HepG2 (cell line): ENCODE measurements around the gene DAD1. TPM values are rescaled to one million over a fixed set of nuclear protein-coding genes. Genes with fewer than 3 reads are reported as not detected.
A peak's percentile ranks its signal among the peaks of the same experiment; 100 is the strongest.

Source experiments
- ARNT2 ChIP-seq: sonication (generic); formaldehyde crosslinking; IDR thresholded peaks from 2 replicates; pipeline ENCODE4 v1.8.0; 2022; ENCODE audit warnings: mild to moderate bottlenecking, low read depth, missing genetic modification reagents, moderate library complexity
- ATF7 ChIP-seq, 2 experiments: fragments of 450-650 bp in 1 of 2; sonication (generic) in 1 of 2; formaldehyde crosslinking in 1 of 2; IDR thresholded peaks; 2 replicates each; pipeline versions ENCODE4 v1.4.0 to v1.6.1; 2016 to 2020; ENCODE audit warnings: antibody characterized with exemption in 1 of 2, mild to moderate bottlenecking in 1 of 2, missing genetic modification reagents in 1 of 2
- BCL6 ChIP-seq: IDR thresholded peaks from 2 replicates; pipeline ENCODE4 v1.6.1; 2016; ENCODE audit warnings: missing genetic modification reagents, missing compliant biosample characterization
- FOXJ3 ChIP-seq: sonication (generic); formaldehyde crosslinking; IDR thresholded peaks from 2 replicates; pipeline ENCODE4 v1.4.0; 2020; ENCODE audit warnings: missing genetic modification reagents, mild to moderate bottlenecking, borderline replicate concordance
- MIER2 ChIP-seq: IDR thresholded peaks from 2 replicates; pipeline ENCODE4 v1.6.1; 2016; ENCODE audit warnings: missing biosample characterization, missing genetic modification reagents
- NAIF1 ChIP-seq: sonication (generic); formaldehyde crosslinking; IDR thresholded peaks from 2 replicates; pipeline ENCODE4 v1.5.0; 2020; ENCODE audit warnings: mild to moderate bottlenecking, missing genetic modification reagents, borderline replicate concordance
- RAD51 ChIP-seq: fragments of 450-650 bp; IDR thresholded peaks from 2 replicates; pipeline ENCODE4 v1.6.1; 2016; ENCODE audit warnings: borderline replicate concordance
- SNAPC2 ChIP-seq: sonication (generic); formaldehyde crosslinking; IDR thresholded peaks from 2 replicates; pipeline ENCODE4 v1.8.1; 2022; ENCODE audit warnings: mild to moderate bottlenecking, missing genetic modification reagents
- SRSF4 ChIP-seq: fragments of 200-400 bp; formaldehyde crosslinking; IDR thresholded peaks from one replicate; pipeline ENCODE4 v1.6.1; 2018; ENCODE audit warnings: mild to moderate bottlenecking, low read depth, low read length, moderate library complexity; ENCODE audit not compliant: poor library complexity, severe bottlenecking
- SRSF9 ChIP-seq: fragments of 200-400 bp; formaldehyde crosslinking; IDR thresholded peaks from 2 replicates; pipeline ENCODE4 v1.6.1; 2018; ENCODE audit warnings: borderline replicate concordance, mild to moderate bottlenecking, low read depth, low read length; ENCODE audit not compliant: insufficient read depth, poor library complexity, severe bottlenecking
- SUZ12 ChIP-seq: fragments of 150-350 bp; IDR thresholded peaks from 2 replicates; pipeline ENCODE4 v1.6.1; 2014; ENCODE audit warnings: low read depth, low read length
- ZBTB7B ChIP-seq: sonication (generic); formaldehyde crosslinking; IDR thresholded peaks from 2 replicates; pipeline ENCODE4 v1.4.0; 2020; ENCODE audit warnings: missing genetic modification reagents
- ZNF350 ChIP-seq: sonication (generic); formaldehyde crosslinking; IDR thresholded peaks from 2 replicates; pipeline ENCODE4 v1.4.0; 2020; ENCODE audit warnings: mild to moderate bottlenecking, low read depth, missing genetic modification reagents, borderline replicate concordance
- ZNF737 ChIP-seq: sonication (generic); formaldehyde crosslinking; IDR thresholded peaks from 2 replicates; pipeline ENCODE4 v1.5.0; 2020; ENCODE audit warnings: missing genetic modification reagents, mild to moderate bottlenecking, borderline replicate concordance
- polyA plus RNA-seq, 8 experiments: library from polyadenylated mRNA; depleted of rRNA in 3 of 8; stranded (reverse) in 7 of 8; unstranded in 1 of 8; fragments of >200 nt; fragmentation: Illumina TruSeq in 4 of 8; extraction: Trizol in 4 of 8; gene quantifications; 2 replicates each; pipeline versions ENCODE4 v1.2.1 to v1.2.3, GENCODE V29; 2011 to 2016; ENCODE audit warnings: low read depth in 4 of 8, missing spikeins in 1 of 8, mixed read lengths in 1 of 8; ENCODE audit not compliant: insufficient read depth in 1 of 8
- total RNA-seq, 5 experiments: library from RNA; depleted of rRNA; stranded (reverse); fragments of >200 nt; fragmentation: Illumina TruSeq; extraction: Trizol; gene quantifications; 2 replicates each; pipeline ENCODE4 v1.2.3, GENCODE V29; 2016; ENCODE audit warnings: low read depth in 1 of 5
- TF ChIP-seq, protein P1 (sequence below): sonication (generic); formaldehyde crosslinking; IDR thresholded peaks from 2 replicates; pipeline ENCODE4 v1.4.0; 2020; ENCODE audit warnings: mild to moderate bottlenecking, missing genetic modification reagents
- TF ChIP-seq, protein P2 (sequence below), 2 experiments: sonication (generic) in 1 of 2; formaldehyde crosslinking in 1 of 2; IDR thresholded peaks; 2 replicates each; pipeline versions ENCODE4 v1.5.1 to v1.6.1; 2011 to 2020; ENCODE audit warnings: borderline replicate concordance in 1 of 2, low read depth in 1 of 2, low read length in 1 of 2, mild to moderate bottlenecking in 1 of 2, missing genetic modification reagents in 1 of 2, moderate library complexity in 1 of 2
- TF ChIP-seq, protein P3 (sequence below): sonication (generic); formaldehyde crosslinking; IDR thresholded peaks from 2 replicates; pipeline ENCODE4 v1.4.0; 2020; ENCODE audit warnings: missing genetic modification reagents, borderline replicate concordance

The DAD1 gene
- total and polyA plus RNA-seq, 2 of the 13 experiments (the other 11 are each of a cell fraction or from before 2014, with no cell fraction given): 558 to 626 TPM

DNA sequence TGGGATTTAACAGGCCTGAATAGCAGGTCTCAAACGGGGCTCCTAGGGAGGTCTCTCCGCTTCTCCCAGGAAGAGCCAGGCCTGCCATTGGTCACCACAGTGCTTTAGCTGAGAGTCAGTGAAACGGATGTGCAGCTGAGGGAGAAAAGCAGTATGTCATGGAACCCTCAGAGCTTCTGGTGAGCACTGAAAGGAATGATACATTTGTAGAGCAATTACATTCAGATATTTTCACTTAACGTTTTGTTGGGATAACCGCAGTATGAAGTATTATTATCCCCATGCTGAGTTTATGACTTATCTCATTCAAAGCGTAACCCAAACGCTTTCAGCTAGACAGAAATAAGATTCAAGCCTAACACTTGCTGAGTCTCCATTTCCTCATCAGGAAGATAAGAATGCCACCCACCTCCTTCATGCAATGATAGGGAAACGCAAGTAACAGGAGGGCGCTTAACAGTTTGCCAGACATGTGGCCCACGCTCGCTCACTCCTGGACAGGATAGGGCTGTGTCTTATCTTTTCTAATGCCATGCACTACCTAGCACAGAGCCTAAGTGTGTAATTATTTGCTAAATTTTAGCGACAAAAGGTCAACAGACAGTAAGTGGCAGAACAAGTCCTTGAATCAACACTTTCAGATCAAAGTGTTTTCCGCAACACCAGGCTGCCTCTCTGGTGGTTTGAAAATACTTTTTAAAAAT is 28.2 kb downstream of the DAD1 start (continued):
- TF ChIP-seq, protein P1, sequence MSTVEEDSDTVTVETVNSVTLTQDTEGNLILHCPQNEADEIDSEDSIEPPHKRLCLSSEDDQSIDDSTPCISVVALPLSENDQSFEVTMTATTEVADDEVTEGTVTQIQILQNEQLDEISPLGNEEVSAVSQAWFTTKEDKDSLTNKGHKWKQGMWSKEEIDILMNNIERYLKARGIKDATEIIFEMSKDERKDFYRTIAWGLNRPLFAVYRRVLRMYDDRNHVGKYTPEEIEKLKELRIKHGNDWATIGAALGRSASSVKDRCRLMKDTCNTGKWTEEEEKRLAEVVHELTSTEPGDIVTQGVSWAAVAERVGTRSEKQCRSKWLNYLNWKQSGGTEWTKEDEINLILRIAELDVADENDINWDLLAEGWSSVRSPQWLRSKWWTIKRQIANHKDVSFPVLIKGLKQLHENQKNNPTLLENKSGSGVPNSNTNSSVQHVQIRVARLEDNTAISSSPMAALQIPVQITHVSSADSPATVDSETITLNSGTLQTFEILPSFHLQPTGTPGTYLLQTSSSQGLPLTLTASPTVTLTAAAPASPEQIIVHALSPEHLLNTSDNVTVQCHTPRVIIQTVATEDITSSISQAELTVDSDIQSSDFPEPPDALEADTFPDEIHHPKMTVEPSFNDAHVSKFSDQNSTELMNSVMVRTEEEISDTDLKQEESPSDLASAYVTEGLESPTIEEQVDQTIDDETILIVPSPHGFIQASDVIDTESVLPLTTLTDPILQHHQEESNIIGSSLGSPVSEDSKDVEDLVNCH (CRISPR knock-in tag): no peak
- TF ChIP-seq MIER2 (CRISPR knock-in tag) (peak; percentile 60; the same call in 1 of the 2 replicates), ZNF737 (CRISPR knock-in tag) (no peak), ZBTB7B (CRISPR knock-in tag) (peak; percentile 62; the same call in 1 of the 2 replicates), SUZ12 (no peak), RAD51 (no peak), ATF7 (IDR thresholded peaks at IDR 0.05) (no peak), ATF7 (CRISPR knock-in tag; IDR thresholded peaks at IDR 0.05) (no peak), FOXJ3 (CRISPR knock-in tag) (peak; percentile 73; the same call in 1 of the 2 replicates), SRSF4 (no peak), BCL6 (CRISPR knock-in tag) (peak; percentile 77), SRSF9 (no peak), ZNF350 (peak; percentile 36; the same call in 1 of the 2 replicates), SNAPC2 (peak; percentile 73; the same call in 1 of the 2 replicates), ARNT2 (CRISPR knock-in tag) (no peak), NAIF1 (no peak)
- TF ChIP-seq, protein P2, sequence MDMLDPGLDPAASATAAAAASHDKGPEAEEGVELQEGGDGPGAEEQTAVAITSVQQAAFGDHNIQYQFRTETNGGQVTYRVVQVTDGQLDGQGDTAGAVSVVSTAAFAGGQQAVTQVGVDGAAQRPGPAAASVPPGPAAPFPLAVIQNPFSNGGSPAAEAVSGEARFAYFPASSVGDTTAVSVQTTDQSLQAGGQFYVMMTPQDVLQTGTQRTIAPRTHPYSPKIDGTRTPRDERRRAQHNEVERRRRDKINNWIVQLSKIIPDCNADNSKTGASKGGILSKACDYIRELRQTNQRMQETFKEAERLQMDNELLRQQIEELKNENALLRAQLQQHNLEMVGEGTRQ (IDR thresholded peaks at IDR 0.05; ENCODE audit: low read depth, low read length): no peak
- TF ChIP-seq, protein P2 (CRISPR knock-in tag; IDR thresholded peaks at IDR 0.05; ENCODE audit: borderline replicate concordance): no peak
- TF ChIP-seq, protein P3, sequence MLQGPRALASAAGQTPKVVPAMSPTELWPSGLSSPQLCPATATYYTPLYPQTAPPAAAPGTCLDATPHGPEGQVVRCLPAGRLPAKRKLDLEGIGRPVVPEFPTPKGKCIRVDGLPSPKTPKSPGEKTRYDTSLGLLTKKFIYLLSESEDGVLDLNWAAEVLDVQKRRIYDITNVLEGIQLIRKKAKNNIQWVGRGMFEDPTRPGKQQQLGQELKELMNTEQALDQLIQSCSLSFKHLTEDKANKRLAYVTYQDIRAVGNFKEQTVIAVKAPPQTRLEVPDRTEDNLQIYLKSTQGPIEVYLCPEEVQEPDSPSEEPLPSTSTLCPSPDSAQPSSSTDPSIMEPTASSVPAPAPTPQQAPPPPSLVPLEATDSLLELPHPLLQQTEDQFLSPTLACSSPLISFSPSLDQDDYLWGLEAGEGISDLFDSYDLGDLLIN (CRISPR knock-in tag): no peak
